Breast epithelium (tissue), 3 donors: ENCODE data around the gene TMEM59.

Experiments used
- CTCF ChIP-seq, 3 donors: fragments of 450-650 bp; IDR thresholded peaks; one replicate each; pipeline ENCODE4 v1.5.1; 2016 to 2017; ENCODE audit warnings: antibody characterized with exemption in 3 of 3, mild to moderate bottlenecking in 3 of 3, moderate library complexity in 3 of 3
- POLR2A ChIP-seq: fragments of 450-650 bp; IDR thresholded peaks from one replicate; pipeline ENCODE4 v1.6.1; 2016; ENCODE audit warnings: antibody characterized with exemption, mild to moderate bottlenecking, moderate library complexity
- POLR2AphosphoS5 ChIP-seq, 3 donors: sonication (generic); formaldehyde crosslinking; IDR thresholded peaks; one replicate each; pipeline ENCODE4 v1.6.1; 2017; ENCODE audit warnings: antibody characterized with exemption in 3 of 3

GRCh38 chr1:54091666-54092065 is 38.7 kb upstream of the TMEM59 start:
- no peak for TF ChIP-seq POLR2AphosphoS5 (IDR thresholded peaks at IDR 0.05)
- no peak for TF ChIP-seq POLR2A
- no peak for TF ChIP-seq CTCF (IDR thresholded peaks at IDR 0.05)
